GM12892 (cell line): ENCODE data around the gene HTR4.

Source experiments
- POLR2A ChIP-seq: IDR thresholded peaks from 2 replicates; pipeline ENCODE4 v1.6.1; 2011; ENCODE audit warnings: low read depth, low read length, control low read depth
- POLR2AphosphoS5 ChIP-seq: IDR thresholded peaks from 2 replicates; pipeline ENCODE4 v1.6.1; 2011; ENCODE audit warnings: low read depth, low read length, control low read depth
- TAF1 ChIP-seq: IDR thresholded peaks from 2 replicates; pipeline ENCODE4 v1.6.1; 2011; ENCODE audit warnings: low read depth, mild to moderate bottlenecking, control low read depth, low read length, borderline replicate concordance

- TF ChIP-seq POLR2AphosphoS5 (no peak), POLR2A (no peak), TAF1 (no peak)
Observed at GRCh38 chr5:148488757-148489156, 165.6 kb downstream of the HTR4 start.
